GM18505 (cell line): ENCODE measurements around the gene AMMECR1.

Source experiments
- ATAC-seq: cut with Tn5 transposase; IDR thresholded peaks from one replicate; pipeline ENCODE4 v1.9.1; 2021; ENCODE audit not compliant: unreplicated experiment
- POLR2A ChIP-seq: IDR thresholded peaks from 4 replicates; pipeline ENCODE4 v1.6.1; 2011; ENCODE audit warnings: borderline replicate concordance; ENCODE audit not compliant: insufficient read depth, insufficient read length; ENCODE audit errors: extremely low read depth

The AMMECR1 gene

DNA sequence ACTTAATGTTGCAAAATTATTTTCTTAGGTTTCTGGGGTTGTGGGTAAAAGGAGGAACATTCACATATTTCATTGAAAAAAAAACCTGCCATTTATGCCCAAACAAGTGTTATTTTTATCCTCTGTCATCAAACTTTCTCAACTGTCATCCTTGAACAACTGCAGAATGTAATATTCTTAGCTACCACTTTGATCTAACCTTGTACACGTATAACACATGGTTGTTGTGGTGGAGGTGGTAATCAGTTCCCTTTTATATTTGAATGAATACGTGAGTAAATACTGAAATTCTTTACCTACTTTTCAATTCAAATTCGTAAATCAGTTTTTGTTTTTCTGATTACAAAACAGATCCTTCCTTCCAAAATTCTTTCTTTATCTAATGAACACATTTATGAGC is 3.8 kb upstream of the AMMECR1 start:
- TF ChIP-seq POLR2A = no peak
- no peak for ATAC-seq

DNA sequence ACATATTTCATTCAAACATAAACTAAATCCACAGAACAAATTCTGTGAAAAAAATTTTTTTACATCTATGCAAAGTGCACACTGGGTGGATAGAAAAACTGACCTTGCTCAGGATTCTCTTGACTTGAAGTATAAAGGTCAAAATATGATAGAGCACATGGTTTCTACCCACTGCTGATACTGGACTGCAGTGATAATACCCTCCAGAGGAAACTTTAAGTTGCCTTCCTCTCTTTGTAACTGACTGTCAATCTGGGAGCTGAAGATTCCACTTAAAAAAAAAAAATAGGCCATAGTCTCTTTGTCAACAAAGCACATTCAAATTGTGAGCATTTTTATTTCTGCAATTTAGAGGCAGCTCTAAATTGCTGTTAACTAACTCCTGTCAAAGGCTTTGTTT is 3.2 kb upstream of the AMMECR1 start:
- no peak for TF ChIP-seq POLR2A
- ATAC-seq = no peak

DNA sequence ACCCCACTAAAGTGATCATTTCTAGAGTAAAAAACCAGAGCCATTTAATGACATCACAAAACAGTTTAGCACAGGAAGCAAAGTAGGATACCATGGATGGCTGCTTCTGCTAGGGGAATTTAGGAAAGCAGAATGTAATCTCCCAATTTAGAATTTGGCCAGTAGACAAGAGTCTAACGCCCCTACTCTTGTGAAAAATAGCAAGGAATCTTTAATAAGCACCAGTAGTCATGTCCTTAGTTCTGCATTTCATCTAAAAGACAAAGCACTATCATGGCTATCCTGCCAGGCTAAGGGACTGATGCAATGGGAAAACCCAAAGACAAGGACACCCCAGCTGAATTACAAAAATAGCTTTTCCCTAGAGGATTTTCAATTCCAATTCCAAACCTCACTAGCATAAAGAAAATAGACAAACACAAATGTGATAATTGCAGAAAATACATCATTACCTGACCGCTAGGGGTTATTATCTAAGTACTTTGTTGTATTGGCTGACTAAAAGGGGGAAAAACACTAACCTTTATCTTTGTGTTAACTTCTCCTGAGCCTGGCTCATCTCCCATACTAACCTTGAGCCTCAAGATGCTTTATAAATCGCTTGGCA is 2.6 kb upstream of the AMMECR1 start:
- no peak for ATAC-seq
- no peak for TF ChIP-seq POLR2A

GRCh38 chrX:110318664-110318968 is 731 bp upstream of the AMMECR1 start:
- no peak for TF ChIP-seq POLR2A
- ATAC-seq = peak; percentile 23

GRCh38 chrX:110317061-110317819 is 645 bp downstream of the AMMECR1 start:
- peak; percentile 13 for ATAC-seq
- TF ChIP-seq POLR2A = no peak

DNA sequence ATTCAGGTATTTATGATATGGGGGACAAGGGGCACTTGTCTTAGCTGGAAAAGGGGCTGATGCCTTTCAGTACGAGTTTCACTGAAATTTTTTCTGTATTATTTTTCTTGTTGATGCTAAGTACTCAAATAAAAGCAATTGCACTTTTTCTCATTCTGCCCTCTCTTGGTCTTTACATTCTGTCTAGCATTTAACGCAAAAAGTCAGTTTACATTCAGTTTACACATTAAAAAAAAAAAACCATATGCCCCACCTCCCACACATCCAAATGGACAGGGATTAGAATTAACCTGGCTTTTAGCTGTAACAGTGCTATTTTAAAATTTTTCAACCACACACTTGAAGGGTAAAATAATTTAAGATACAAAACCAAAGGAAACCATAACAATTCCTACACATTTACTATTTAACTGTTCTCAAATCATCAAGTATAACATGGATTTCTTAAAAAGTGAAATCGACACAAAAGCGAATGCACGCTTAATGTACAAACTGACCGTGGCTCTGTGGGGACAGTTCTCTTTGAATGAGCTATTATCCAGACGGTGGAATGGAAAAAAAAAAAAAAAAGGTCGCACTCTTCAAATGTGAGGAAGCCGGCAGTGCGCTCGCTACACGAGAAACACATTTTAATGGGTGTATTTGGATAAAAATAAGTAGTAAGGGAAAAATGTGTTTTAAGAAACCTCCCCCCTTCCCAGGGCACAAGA is 1.4 kb downstream of the AMMECR1 start:
- TF ChIP-seq POLR2A = no peak
- ATAC-seq = no peak

- TF ChIP-seq POLR2A = no peak
Measured at GRCh38 chrX:110315551-110315950, 2.3 kb downstream of the AMMECR1 start.

DNA sequence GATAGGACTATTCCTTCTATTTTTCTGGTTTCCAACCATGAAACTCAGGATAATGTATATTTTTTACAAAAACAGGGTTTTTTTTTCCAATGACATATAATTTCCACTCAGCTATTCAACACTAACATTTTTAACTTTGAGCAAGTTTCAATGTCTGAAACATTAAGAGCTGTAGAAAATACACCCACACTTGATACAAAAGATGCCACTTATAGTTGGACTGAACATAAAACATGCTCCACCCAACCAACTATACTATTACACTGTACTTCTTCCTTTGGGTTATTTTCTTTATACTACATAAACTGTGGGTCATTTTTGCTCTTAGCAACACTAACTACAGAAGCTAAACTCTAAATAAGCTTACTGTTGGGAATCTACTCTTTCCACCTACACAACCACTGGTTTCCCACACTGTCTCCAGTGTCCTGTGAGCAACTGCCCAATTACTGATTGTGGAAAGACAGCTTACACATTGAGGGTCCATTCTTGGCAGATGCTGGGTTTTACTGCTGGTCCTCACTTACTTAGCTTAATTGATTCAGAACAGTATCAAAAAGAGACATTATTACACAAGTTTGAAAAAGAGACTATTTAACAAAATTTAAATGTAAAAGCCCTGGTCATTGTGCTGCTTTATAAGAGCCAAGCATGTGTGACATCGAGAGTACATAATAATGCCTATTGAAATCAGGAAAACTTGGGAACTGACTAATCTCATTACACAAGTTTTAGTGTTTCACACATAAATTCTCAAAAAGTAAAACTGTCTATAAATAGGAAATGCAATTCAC is 6.3 kb downstream of the AMMECR1 start:
- no peak for TF ChIP-seq POLR2A
- ATAC-seq = no peak

More at GRCh38 chrX:110315551-110315950, 2.3 kb downstream of the AMMECR1 start:
- no peak for ATAC-seq

DNA sequence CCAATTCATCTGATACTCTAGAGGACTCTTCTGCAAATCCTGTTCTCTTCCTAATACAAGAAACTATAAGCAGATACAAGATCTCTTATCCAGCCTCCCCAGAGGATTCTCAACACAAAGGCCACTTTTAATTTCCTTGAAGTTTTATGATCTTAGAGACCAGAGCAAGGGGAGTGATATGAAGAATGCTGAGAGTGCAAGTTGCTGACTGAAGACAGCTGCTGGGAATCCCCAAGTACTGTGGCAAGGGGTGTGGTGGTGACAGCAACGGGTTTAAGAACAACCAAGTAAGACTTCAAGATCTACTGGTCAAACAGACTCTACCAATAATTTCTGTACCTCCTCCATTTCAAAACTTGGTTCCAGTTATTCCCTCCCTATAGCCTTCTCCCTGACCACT is 7.0 kb downstream of the AMMECR1 start:
- TF ChIP-seq POLR2A = no peak
- ATAC-seq = no peak

- ATAC-seq = no peak
- no peak for TF ChIP-seq POLR2A
Measured at GRCh38 chrX:110310000-110310790, 7.7 kb downstream of the AMMECR1 start.

GRCh38 chrX:110308220-110308619 is 9.7 kb downstream of the AMMECR1 start:
- TF ChIP-seq POLR2A = no peak
- no peak for ATAC-seq

- TF ChIP-seq POLR2A = no peak
- ATAC-seq = no peak
Measured at GRCh38 chrX:110304884-110305283, 13.0 kb downstream of the AMMECR1 start.
